HG03108 (cell line): ENCODE measurements around the gene IQSEC3.
"Not testable (repeated sequence)": the region's sequence is repeated elsewhere in the genome, so short reads cannot be mapped to it uniquely, and the experiment has no call there.

ENCODE experiments used
- ATAC-seq: cut with Tn5 transposase; IDR thresholded peaks from one replicate; pipeline ENCODE4 v1.9.1; 2021; ENCODE audit warnings: moderate library complexity; ENCODE audit not compliant: unreplicated experiment

Gene IQSEC3

GRCh38 chr12:210277-211141 is 143.9 kb downstream of the IQSEC3 start:
- no peak for ATAC-seq

- no peak for ATAC-seq
Measured at GRCh38 chr12:211142-211465, 144.5 kb downstream of the IQSEC3 start.

GRCh38 chr12:211639-212414 is 145.3 kb downstream of the IQSEC3 start:
- ATAC-seq, result no peak

- ATAC-seq, result no peak
Measured at GRCh38 chr12:212415-212714, 145.8 kb downstream of the IQSEC3 start.

GRCh38 chr12:212715-213526 is 146.4 kb downstream of the IQSEC3 start:
- ATAC-seq, result no peak

- ATAC-seq, result no peak
Measured at GRCh38 chr12:213527-213932, 147.0 kb downstream of the IQSEC3 start.

GRCh38 chr12:214003-214741 is 147.6 kb downstream of the IQSEC3 start, which contains the start of gene SLC6A12:
Gene SLC6A12 (minus strand): TSS chr12:214157. CDS start chr12:209986, 4,171 bp downstream.
- no peak for ATAC-seq

- ATAC-seq, result no peak
Measured at GRCh38 chr12:215116-215515, 148.5 kb downstream of the IQSEC3 start.

- not testable (repeated sequence) for ATAC-seq
Measured at GRCh38 chr12:217029-217428, 150.5 kb downstream of the IQSEC3 start.

- no peak for ATAC-seq
Measured at GRCh38 chr12:218221-218620, 151.7 kb downstream of the IQSEC3 start.

- no peak for ATAC-seq
Measured at GRCh38 chr12:218728-219590, 152.4 kb downstream of the IQSEC3 start.

- no peak for ATAC-seq
Measured at GRCh38 chr12:219891-220352, 153.4 kb downstream of the IQSEC3 start.

- no peak for ATAC-seq
Measured at GRCh38 chr12:220491-220890, 153.9 kb downstream of the IQSEC3 start.

- no peak for ATAC-seq
Measured at GRCh38 chr12:220946-221550, 154.5 kb downstream of the IQSEC3 start.

GRCh38 chr12:221736-222135 is 155.2 kb downstream of the IQSEC3 start:
- ATAC-seq, result no peak

- ATAC-seq, result no peak
Measured at GRCh38 chr12:223841-224240, 157.3 kb downstream of the IQSEC3 start.

- ATAC-seq, result no peak
Measured at GRCh38 chr12:224330-224729, 157.8 kb downstream of the IQSEC3 start.

GRCh38 chr12:225012-225411 is 158.4 kb downstream of the IQSEC3 start:
- ATAC-seq, result no peak

- ATAC-seq, result no peak
Measured at GRCh38 chr12:226401-226800, 159.8 kb downstream of the IQSEC3 start.
